Right cardiac atrium (tissue), 5 donors: ENCODE data around the gene SULT2B1. TPM values are rescaled to one million over a fixed set of nuclear protein-coding genes. Genes with fewer than 3 reads are reported as not detected.
A peak's percentile ranks its signal among the peaks of the same experiment; 100 is the strongest.
"Not testable (repeated sequence)": the region's sequence is repeated elsewhere in the genome, so short reads cannot be mapped to it uniquely, and the experiment has no call there.

Source experiments
- ATAC-seq, 2 donors: fragments of 200-7000 bp; cut with Tn5 transposase; one replicate each; pipeline versions ENCODE4 v1.8.0 to v1.9.1; 2020; ENCODE audit warnings: moderate library complexity in 2 of 2, mild to moderate bottlenecking in 1 of 2
- DNase-seq, 3 donors: peaks; one replicate each; pipeline ENCODE4 v3.0.0-alpha.2; 2020
- H3K27ac ChIP-seq: one replicate; pipeline ENCODE4 v1.5.1; 2013; ENCODE audit warnings: mild to moderate bottlenecking, low read length, control low read depth, moderate library complexity
- H3K27me3 ChIP-seq: one replicate; pipeline ENCODE4 v1.6.1; 2013; ENCODE audit not compliant: control insufficient read depth, insufficient read depth
- H3K4me1 ChIP-seq: one replicate; pipeline ENCODE4 v1.6.1; 2013; ENCODE audit warnings: low read length; ENCODE audit not compliant: control insufficient read depth, insufficient read depth
- H3K4me3 ChIP-seq: one replicate; pipeline ENCODE4 v1.5.1; 2013; ENCODE audit warnings: low read length, control low read depth
- H3K9me3 ChIP-seq: one replicate; pipeline ENCODE4 v1.6.1; 2013; ENCODE audit warnings: low read length; ENCODE audit not compliant: control insufficient read depth
- WGBS: extraction: QIAGEN DNeasy Blood & Tissue Kit; methylation state at CpG from one replicate; pipeline ENCODE4 v1.1.7; 2013; 5-methylcytosine and 5-hydroxymethylcytosine counted together
- intact Hi-C, 4 donors: fragments of 100-400 bp; cut with DNase I; formaldehyde crosslinking; loops; one replicate each; pipeline versions ENCODE4 v1.11.0 to v1.14.0; 2022 to 2023
- polyA plus RNA-seq: library from polyadenylated mRNA; stranded (reverse); fragments of 200-250 nt; gene quantifications from one replicate; pipeline ENCODE4 v1.2.3, GENCODE V29; 2013
- total RNA-seq, 4 donors: library from RNA; stranded (reverse); fragmentation: NEBNext Ultra II Directional; extraction: Animal tissue kit (Norgen Biotek cat#: 25700); gene quantifications; one replicate each; pipeline ENCODE4 v1.2.1, GENCODE V29; 2021
- donor health status: healthy with polysubstance abuse.
- donor health status: DM: no; HTN: yes; CAD: no.
- donor health status: DM: no; HTN: no; CAD: no.
- donor health status: DM: no; HTN: yes; CAD: no; lungs with severe emphysema.
- donor health status: DM: yes; HTN: yes; CAD: no.

Gene SULT2B1
- total and polyA plus RNA-seq, 5 donors: 0.14 to 0.76 (median 0.25) TPM; not detected in 2

DNA sequence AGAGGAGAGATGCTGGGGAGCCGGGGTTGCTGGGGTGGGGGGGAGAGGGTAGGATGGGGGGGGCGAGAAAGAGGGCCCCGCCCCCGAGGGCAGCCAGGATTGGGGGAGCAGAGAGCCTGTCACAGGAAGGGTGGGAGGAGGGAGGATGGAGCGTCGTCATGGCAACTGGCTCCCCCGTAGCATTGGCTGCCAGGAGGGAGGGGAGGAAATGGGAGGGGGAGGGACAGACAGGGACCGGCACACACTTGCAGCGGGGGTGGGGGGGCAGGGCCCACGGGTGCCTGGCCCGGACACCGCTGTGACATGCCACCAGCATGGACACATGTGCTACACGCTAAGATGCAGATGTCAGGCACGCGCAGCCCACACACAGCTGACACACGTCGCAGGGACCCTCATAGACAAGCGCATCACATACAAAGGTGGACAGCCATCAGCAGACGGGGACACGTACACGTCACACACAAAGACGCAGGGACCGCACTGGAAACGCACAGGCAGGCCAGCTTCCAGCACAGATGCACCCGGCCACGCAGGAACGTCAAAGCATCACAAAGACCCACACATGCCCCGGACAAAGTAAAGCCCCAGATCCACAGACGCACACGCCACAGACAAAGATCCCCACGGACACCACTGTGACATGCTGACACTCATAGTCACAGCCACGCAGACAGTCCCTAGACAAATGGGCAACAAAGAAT is 40.0 kb upstream of the SULT2B1 start, which contains the start of gene LMTK3:
TSS of gene LMTK3 (minus strand) at position 36 of the 704 bp plus-strand sequence. CDS start 259 bp downstream, outside the sequence.
- WGBS: 9% methylated on average over 32 of the region's 32 CpGs
- H3K9me3 ChIP-seq: no peaks in the 10 kb centered on the region
- peak in 2 of 3 donors; percentile 60 to 72 for DNase-seq
- intact Hi-C loops: loop anchor here in 1 of 4 donors (10.0 kb wide), 1 partner anchor 53 kb away; no protein-coding TSS in a partner anchor
- H3K4me1 ChIP-seq: no peaks in the 10 kb centered on the region
- no peak within 1 kb of the TSS for H3K4me3 ChIP-seq
- no peak within 1 kb of the TSS for H3K27ac ChIP-seq
- ATAC-seq: peak in 1 of 2 donors; percentile 5
- H3K27me3 ChIP-seq: no peaks in the 10 kb centered on the region

DNA sequence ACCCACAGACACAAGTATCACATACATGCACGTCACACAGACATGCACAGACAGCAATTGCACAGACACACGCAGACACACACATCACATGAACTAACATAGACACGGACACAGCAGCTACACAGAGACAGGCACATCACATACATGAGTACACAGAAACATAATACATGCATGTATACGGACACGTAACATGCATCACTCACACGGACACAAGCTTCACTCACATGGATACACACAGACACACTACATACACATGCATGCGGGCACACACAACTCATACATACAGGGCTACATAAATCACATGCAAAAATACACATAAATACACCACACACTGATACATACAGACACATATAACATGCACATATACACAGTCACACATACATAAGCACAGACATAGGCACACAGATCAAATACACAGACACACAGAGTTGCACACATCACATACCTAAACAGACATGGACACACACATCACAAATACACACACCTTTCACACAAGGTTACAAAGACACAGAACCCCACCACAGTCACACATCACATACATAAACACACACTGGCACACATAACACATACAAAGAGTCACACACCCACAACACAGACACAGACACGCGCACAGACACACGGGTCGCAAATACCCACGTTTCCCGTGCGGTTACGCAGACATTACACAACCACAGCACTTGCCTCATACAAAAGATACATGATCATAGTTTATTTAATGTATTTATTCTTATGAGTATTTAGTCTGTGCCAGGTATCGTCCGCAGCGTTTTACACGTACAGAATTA is 39.3 kb upstream of the SULT2B1 start:
- Histone ChIP-seq H3K4me3 (no peak overlapping the region), H3K4me1 (no peaks in the 10 kb centered on the region)
- no peak for ATAC-seq

DNA sequence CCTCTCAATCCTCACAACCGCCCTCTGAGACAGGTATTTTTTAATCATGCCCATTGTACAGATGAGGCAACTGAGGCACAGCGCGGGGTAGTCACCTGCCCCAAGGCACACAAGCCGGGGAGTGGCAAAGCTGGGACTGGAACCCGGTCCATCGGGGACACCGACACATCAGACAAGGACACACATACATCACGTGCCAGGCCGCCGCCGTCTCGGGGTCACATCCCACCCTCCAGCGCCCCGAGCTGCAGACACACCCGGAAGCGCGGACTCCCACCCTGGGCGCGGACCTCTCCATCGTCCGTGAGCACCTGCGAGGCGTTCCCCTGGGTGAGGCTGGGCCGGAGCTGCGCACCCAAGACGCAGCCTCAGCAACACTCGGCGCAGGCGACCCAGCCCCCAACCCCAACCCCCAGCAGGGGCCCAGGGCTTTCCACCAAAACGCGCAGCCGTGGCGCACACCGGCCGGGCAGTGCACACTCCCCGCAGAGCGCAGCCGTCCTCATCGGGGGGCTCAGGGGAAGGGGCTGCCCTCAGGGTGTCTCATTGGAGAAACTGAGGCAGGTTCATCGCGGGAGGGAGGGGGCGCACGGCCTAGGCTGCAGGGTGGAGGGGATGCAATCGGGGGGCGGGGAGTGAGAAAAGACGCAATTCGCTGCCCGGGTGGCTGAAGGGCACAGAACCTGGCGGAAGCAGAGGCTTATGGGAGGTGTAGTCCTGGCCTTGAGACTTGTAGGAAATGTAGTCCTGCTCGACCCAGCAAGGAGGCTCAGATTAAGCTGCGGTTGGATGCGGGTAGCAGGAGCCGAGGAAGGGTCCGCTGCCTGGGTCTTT is 38.5 kb upstream of the SULT2B1 start:
- DNase-seq: peak; percentile 55 to 81 (median 78)
- no peaks in the 10 kb centered on the region for H3K9me3 ChIP-seq
- peak overlapping the region; percentile 68 for H3K4me3 ChIP-seq
- ATAC-seq: peak; percentile 81
- no peak overlapping the region for H3K27ac ChIP-seq
- WGBS: 3% methylated on average over 54 of the region's 54 CpGs
- intact Hi-C loops: loop anchor here in 1 of 4 donors (10.0 kb wide), 1 partner anchor 51 kb away; no protein-coding TSS in a partner anchor
- H3K4me1 ChIP-seq: no peaks in the 10 kb centered on the region
- no peaks in the 10 kb centered on the region for H3K27me3 ChIP-seq

More for the DNA sequence above, 39.3 kb upstream of the SULT2B1 start:
- no peak overlapping the region for H3K27ac ChIP-seq
- no peaks in the 10 kb centered on the region for H3K9me3 ChIP-seq
- H3K27me3 ChIP-seq: no peaks in the 10 kb centered on the region
- peak in 1 of 3 donors; percentile 18 for DNase-seq
- intact Hi-C loops: loop anchor here in 1 of 4 donors (10.0 kb wide), 1 partner anchor 52 kb away; no protein-coding TSS in a partner anchor
- WGBS: 46% methylated on average over 19 of the region's 19 CpGs

DNA sequence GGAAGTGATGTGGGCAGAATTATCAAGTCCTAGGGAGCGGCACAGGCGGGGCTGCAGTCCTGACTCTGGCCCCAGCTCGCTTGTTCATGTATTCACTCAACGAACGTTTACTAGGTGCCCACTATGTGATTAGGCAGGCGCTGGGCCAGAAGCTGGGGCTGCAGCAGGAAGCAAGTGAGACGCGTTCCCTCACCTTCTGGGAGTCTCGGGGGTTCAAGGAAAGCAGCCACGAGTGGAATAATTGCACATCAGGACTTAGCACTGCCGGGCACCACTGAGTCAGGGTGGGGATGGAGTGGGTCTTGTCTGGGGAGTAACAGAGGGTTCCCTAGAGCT is 37.9 kb upstream of the SULT2B1 start:
- Histone ChIP-seq H3K4me1 (no peaks in the 10 kb centered on the region), H3K4me3 (no peak overlapping the region), H3K9me3 (no peaks in the 10 kb centered on the region), H3K27me3 (no peaks in the 10 kb centered on the region), H3K27ac (no peak overlapping the region)
- DNase-seq: no peak
- WGBS: 41% methylated on average over 11 of the region's 11 CpGs
- ATAC-seq: no peak
- intact Hi-C loops: loop anchor here in 1 of 4 donors (10.0 kb wide), 1 partner anchor 51 kb away; no protein-coding TSS in a partner anchor

DNA sequence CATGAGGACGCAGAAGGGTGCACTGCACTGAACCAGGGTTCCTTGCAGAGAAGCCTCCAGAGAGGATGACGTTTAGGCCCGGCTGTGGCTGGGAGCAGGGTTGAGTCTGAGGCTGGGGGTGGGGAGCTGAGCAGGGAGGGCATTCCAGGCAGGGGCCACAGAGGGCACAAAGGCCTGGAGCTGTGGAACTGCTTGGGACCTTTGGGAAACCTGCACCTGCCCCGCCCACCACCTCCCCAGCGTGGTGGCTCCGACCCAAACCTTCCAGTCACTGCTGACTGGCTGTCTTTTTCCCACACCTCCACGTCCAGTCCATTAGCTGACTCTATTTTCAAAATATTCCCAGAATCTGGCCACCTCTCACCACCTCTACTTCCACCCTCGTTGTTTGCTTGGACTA is 35.4 kb upstream of the SULT2B1 start:
- WGBS: 69% methylated on average over 8 of the region's 8 CpGs
- intact Hi-C loops: loop anchor here in 1 of 4 donors (10.0 kb wide), 1 partner anchor 48 kb away; no protein-coding TSS in a partner anchor
- ATAC-seq: no peak
- H3K9me3 ChIP-seq: no peaks in the 10 kb centered on the region
- peak in 1 of 3 donors; percentile 38 for DNase-seq
- H3K27me3 ChIP-seq: no peaks in the 10 kb centered on the region
- H3K4me3 ChIP-seq: no peak overlapping the region
- H3K27ac ChIP-seq: no peak overlapping the region
- no peaks in the 10 kb centered on the region for H3K4me1 ChIP-seq

DNA sequence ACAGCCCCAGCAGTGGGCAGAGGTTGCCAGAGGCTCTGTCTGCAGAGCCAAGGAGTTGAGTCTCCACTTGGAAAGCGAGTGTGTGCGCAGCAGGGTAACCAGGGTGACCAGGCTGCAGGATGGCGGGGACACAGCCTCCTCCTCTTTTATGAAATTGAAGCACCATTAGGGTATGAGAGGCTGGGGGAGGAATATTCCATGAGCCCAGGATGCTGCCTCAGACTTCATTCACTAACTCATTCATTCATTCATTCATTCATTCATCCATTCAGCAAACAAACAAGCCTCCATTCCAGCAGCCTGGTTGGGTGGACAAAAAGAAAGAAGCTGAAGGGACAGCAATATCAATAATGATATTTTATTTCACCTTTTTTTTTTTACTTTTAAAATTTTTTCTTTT is 33.8 kb upstream of the SULT2B1 start:
- Histone ChIP-seq H3K27me3 (no peaks in the 10 kb centered on the region), H3K4me1 (no peaks in the 10 kb centered on the region), H3K4me3 (no peak overlapping the region), H3K9me3 (no peaks in the 10 kb centered on the region), H3K27ac (no peak overlapping the region)
- ATAC-seq: no peak
- intact Hi-C loops: loop anchor here in 1 of 4 donors (10.0 kb wide), 1 partner anchor 47 kb away; no protein-coding TSS in a partner anchor
- no peak for DNase-seq
- WGBS: 78% methylated on average over 3 of the region's 3 CpGs

DNA sequence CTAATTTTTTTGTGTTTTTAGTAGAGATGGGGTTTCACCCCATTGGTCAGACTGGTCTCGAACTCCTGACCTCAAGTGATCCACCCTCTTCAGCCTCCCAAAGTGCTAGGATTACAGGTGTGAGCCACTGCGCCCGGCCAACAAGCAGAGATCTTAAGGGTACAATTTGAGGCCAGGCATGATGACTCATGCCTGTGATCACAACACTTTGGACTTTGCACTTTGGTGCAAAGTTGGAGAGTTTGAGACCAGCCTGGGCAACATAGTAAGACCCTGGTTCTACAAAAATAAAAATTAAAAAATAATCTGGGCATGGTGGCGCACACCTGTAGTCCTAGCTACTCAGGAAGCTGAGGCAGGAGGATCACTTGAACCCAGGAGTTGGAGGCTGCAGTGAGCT is 32.5 kb upstream of the SULT2B1 start:
- not testable (repeated sequence) for H3K27ac ChIP-seq, H3K27me3 ChIP-seq, H3K9me3 ChIP-seq, ATAC-seq, H3K4me1 ChIP-seq, H3K4me3 ChIP-seq, DNase-seq
- intact Hi-C loops: loop anchor here in 1 of 4 donors (10.0 kb wide), 1 partner anchor 45 kb away; no protein-coding TSS in a partner anchor
- WGBS: 88% methylated on average over 4 of the region's 4 CpGs

DNA sequence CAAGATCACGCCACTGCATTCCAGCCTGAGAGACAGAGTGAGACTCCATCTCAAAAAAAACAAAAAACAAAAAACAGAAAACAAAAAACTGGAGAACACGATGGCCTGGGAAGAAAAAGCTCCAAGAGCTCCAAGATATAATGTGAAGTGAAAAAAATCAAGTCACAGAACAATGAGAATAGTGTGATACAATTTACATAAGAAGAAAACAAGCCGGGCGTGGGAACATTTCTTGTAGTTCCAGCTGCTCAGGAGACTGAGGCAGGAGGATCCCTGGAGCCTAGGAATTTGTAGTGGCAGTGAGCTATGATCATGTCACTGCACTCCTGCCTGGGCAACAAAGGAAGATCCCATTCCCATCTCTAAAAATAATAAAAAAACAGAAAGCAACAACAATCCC is 31.8 kb upstream of the SULT2B1 start:
- WGBS: 72% methylated on average over 4 of the region's 4 CpGs
- no peak overlapping the region for H3K27ac ChIP-seq
- H3K27me3 ChIP-seq: no peaks in the 10 kb centered on the region
- DNase-seq (no peak), ATAC-seq (no peak)
- intact Hi-C loops: no loop called here
- H3K9me3 ChIP-seq: peaks cover 3% of the 10 kb centered on the region
- no peaks in the 10 kb centered on the region for H3K4me1 ChIP-seq
- H3K4me3 ChIP-seq: no peak overlapping the region

DNA sequence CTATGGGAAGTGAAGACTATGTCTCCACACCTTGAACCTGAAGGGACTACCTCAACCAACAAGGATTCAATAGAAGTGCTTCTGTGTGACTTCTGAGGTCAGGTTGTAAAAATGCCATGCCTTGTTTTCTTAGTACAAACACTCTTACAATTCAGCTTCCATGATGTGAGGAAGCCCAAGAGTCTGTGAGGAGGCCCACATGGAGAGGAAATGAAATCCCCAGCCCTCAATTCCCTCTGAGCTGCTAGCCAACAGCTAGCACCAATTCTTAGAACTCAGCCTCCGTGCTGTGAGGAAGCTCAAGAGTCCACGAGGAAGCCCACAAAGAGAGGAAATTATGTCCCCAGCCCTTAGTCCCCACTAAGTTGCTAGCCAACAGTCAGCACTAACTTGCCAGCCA is 27.8 kb upstream of the SULT2B1 start:
- H3K4me1 ChIP-seq: no peaks in the 10 kb centered on the region
- H3K27me3 ChIP-seq: no peaks in the 10 kb centered on the region
- intact Hi-C loops: no loop called here
- 86% methylated on average over 2 of the region's 2 CpGs for WGBS
- no peak overlapping the region for H3K4me3 ChIP-seq
- no peak overlapping the region for H3K27ac ChIP-seq
- ATAC-seq (no peak), DNase-seq (no peak)
- peaks cover 6% of the 10 kb centered on the region for H3K9me3 ChIP-seq

DNA sequence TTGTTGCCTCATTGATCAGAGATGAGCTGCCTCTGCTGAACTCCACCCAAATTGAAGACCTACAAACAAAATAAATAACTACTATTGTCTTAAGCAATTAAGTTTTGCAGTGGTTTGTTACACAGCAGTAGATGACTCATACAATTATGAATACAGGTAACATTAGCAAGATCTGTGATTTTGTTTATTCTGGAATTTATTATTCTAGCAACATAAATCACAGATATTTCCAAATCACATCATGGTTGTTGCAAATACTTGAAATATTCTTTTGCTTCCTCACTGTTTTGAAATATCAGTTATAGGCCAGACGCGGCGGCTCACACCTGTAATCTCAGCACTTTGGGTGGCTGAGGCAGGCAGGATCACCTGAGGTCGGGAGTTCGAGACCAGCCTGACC is 27.2 kb upstream of the SULT2B1 start:
- Histone ChIP-seq H3K4me1 (no peaks in the 10 kb centered on the region), H3K9me3 (peaks cover 6% of the 10 kb centered on the region), H3K4me3 (no peak overlapping the region), H3K27me3 (no peaks in the 10 kb centered on the region), H3K27ac (no peak overlapping the region)
- ATAC-seq (no peak), DNase-seq (no peak)
- WGBS: 91% methylated on average over 5 of the region's 5 CpGs
- intact Hi-C loops: no loop called here
